Stimulated activated memory B cell treated with anti-CD40 and anti-IgM and Interleukin-4, amounts not matched to agents 10 μg/mL and 1 μg/mL and 100 μg/mL, for 72 hours (primary cell): Measurements from ENCODE around the gene TMEM151B.
A peak's percentile ranks its signal among the peaks of the same experiment; 100 is the strongest.

ENCODE experiments used
- ATAC-seq: fragments of 150-1000 bp; cut with Tn5 transposase; 2 replicates; pipeline ENCODE4 v1.10.0; 2021
- H3K27ac Mint-ChIP-seq: one replicate; pipeline ENCODE4 v1.8.0; 2022; ENCODE audit warnings: mild to moderate bottlenecking, mixed read lengths
- H3K27me3 Mint-ChIP-seq: one replicate; pipeline ENCODE4 v1.8.0; 2022; ENCODE audit warnings: mixed read lengths
- H3K36me3 Mint-ChIP-seq: one replicate; pipeline ENCODE4 v1.8.0; 2022; ENCODE audit warnings: mixed read lengths
- H3K4me1 Mint-ChIP-seq: one replicate; pipeline ENCODE4 v1.8.0; 2022; ENCODE audit warnings: mixed read lengths
- H3K4me3 Mint-ChIP-seq: one replicate; pipeline ENCODE4 v1.8.0; 2022; ENCODE audit warnings: mild to moderate bottlenecking, moderate library complexity, mixed read lengths
- H3K9me3 Mint-ChIP-seq: one replicate; pipeline ENCODE4 v1.8.0; 2022; ENCODE audit warnings: mixed read lengths

Gene TMEM151B

GRCh38 chr6:44294832-44295791 is 24.9 kb downstream of the TMEM151B start:
- Mint-ChIP-seq H3K27ac (no peak overlapping the region), H3K9me3 (no peaks in the 10 kb centered on the region), H3K36me3 (peaks cover 10% of the 10 kb centered on the region), H3K4me1 (peaks cover 18% of the 10 kb centered on the region), H3K4me3 (no peak overlapping the region), H3K27me3 (peaks cover 92% of the 10 kb centered on the region)
- ATAC-seq, result no peak

- peaks cover 69% of the 10 kb centered on the region for H3K27me3 Mint-ChIP-seq
- H3K27ac Mint-ChIP-seq, result no peak overlapping the region
- peaks cover 18% of the 10 kb centered on the region for H3K4me1 Mint-ChIP-seq
- peak; percentile 71 for ATAC-seq
- H3K36me3 Mint-ChIP-seq, result peaks cover 32% of the 10 kb centered on the region
- H3K9me3 Mint-ChIP-seq, result no peaks in the 10 kb centered on the region
- peak overlapping the region; percentile 55 for H3K4me3 Mint-ChIP-seq
Measured at GRCh38 chr6:44297063-44298038, 27.1 kb downstream of the TMEM151B start.

GRCh38 chr6:44298055-44298803 is 28.0 kb downstream of the TMEM151B start:
- Mint-ChIP-seq H3K27me3 (peaks cover 60% of the 10 kb centered on the region), H3K36me3 (peaks cover 41% of the 10 kb centered on the region), H3K27ac (no peak overlapping the region), H3K9me3 (no peaks in the 10 kb centered on the region), H3K4me3 (peak overlapping the region; percentile 55), H3K4me1 (peaks cover 18% of the 10 kb centered on the region)
- no peak for ATAC-seq

GRCh38 chr6:44298864-44299263 is 28.6 kb downstream of the TMEM151B start:
- no peaks in the 10 kb centered on the region for H3K9me3 Mint-ChIP-seq
- H3K36me3 Mint-ChIP-seq, result peaks cover 47% of the 10 kb centered on the region
- H3K27me3 Mint-ChIP-seq, result peaks cover 54% of the 10 kb centered on the region
- ATAC-seq, result no peak
- H3K4me1 Mint-ChIP-seq, result peaks cover 18% of the 10 kb centered on the region
- H3K27ac Mint-ChIP-seq, result no peak overlapping the region
- no peak overlapping the region for H3K4me3 Mint-ChIP-seq

- Mint-ChIP-seq H3K9me3 (no peaks in the 10 kb centered on the region), H3K27ac (no peak overlapping the region), H3K36me3 (peaks cover 62% of the 10 kb centered on the region), H3K27me3 (peaks cover 39% of the 10 kb centered on the region), H3K4me3 (no peak overlapping the region), H3K4me1 (peaks cover 18% of the 10 kb centered on the region)
- no peak for ATAC-seq
Measured at GRCh38 chr6:44300292-44300823, 30.1 kb downstream of the TMEM151B start.

GRCh38 chr6:44301106-44301505 is 30.9 kb downstream of the TMEM151B start:
- peaks cover 18% of the 10 kb centered on the region for H3K4me1 Mint-ChIP-seq
- peaks cover 32% of the 10 kb centered on the region for H3K27me3 Mint-ChIP-seq
- no peak overlapping the region for H3K4me3 Mint-ChIP-seq
- peaks cover 70% of the 10 kb centered on the region for H3K36me3 Mint-ChIP-seq
- ATAC-seq, result no peak
- H3K9me3 Mint-ChIP-seq, result no peaks in the 10 kb centered on the region
- H3K27ac Mint-ChIP-seq, result no peak overlapping the region

GRCh38 chr6:44301782-44302564 is 31.7 kb downstream of the TMEM151B start:
- Mint-ChIP-seq H3K27ac (no peak overlapping the region), H3K9me3 (no peaks in the 10 kb centered on the region), H3K4me3 (no peak overlapping the region), H3K4me1 (peaks cover 11% of the 10 kb centered on the region), H3K36me3 (peaks cover 75% of the 10 kb centered on the region), H3K27me3 (peaks cover 23% of the 10 kb centered on the region)
- no peak for ATAC-seq

- Mint-ChIP-seq H3K4me1 (peaks cover 5% of the 10 kb centered on the region), H3K27ac (no peak overlapping the region), H3K27me3 (peaks cover 15% of the 10 kb centered on the region), H3K4me3 (no peak overlapping the region), H3K36me3 (peaks cover 82% of the 10 kb centered on the region), H3K9me3 (no peaks in the 10 kb centered on the region)
- no peak for ATAC-seq
Measured at GRCh38 chr6:44302856-44303255, 32.6 kb downstream of the TMEM151B start.

GRCh38 chr6:44303842-44304241 is 33.6 kb downstream of the TMEM151B start:
- Mint-ChIP-seq H3K36me3 (peaks cover 91% of the 10 kb centered on the region), H3K4me1 (no peaks in the 10 kb centered on the region), H3K4me3 (no peak overlapping the region), H3K27ac (no peak overlapping the region), H3K27me3 (peaks cover 5% of the 10 kb centered on the region), H3K9me3 (no peaks in the 10 kb centered on the region)
- ATAC-seq, result no peak

GRCh38 chr6:44304282-44305199 is 34.3 kb downstream of the TMEM151B start:
- peak; percentile 59 for ATAC-seq
- no peaks in the 10 kb centered on the region for H3K27me3 Mint-ChIP-seq
- H3K9me3 Mint-ChIP-seq, result no peaks in the 10 kb centered on the region
- peaks cover 90% of the 10 kb centered on the region for H3K36me3 Mint-ChIP-seq
- no peak overlapping the region for H3K27ac Mint-ChIP-seq
- no peaks in the 10 kb centered on the region for H3K4me1 Mint-ChIP-seq
- H3K4me3 Mint-ChIP-seq, result no peak overlapping the region

- H3K27me3 Mint-ChIP-seq, result no peaks in the 10 kb centered on the region
- H3K4me3 Mint-ChIP-seq, result no peak overlapping the region
- ATAC-seq, result no peak
- H3K36me3 Mint-ChIP-seq, result peaks cover 92% of the 10 kb centered on the region
- H3K9me3 Mint-ChIP-seq, result no peaks in the 10 kb centered on the region
- H3K4me1 Mint-ChIP-seq, result no peaks in the 10 kb centered on the region
- peak overlapping the region; percentile 21 for H3K27ac Mint-ChIP-seq
Measured at GRCh38 chr6:44305200-44305725, 35.0 kb downstream of the TMEM151B start.

- Mint-ChIP-seq H3K4me1 (peaks cover 2% of the 10 kb centered on the region), H3K27ac (no peak overlapping the region), H3K36me3 (peaks cover 81% of the 10 kb centered on the region), H3K9me3 (no peaks in the 10 kb centered on the region), H3K27me3 (no peaks in the 10 kb centered on the region), H3K4me3 (no peak overlapping the region)
- no peak for ATAC-seq
Measured at GRCh38 chr6:44306710-44307109, 36.5 kb downstream of the TMEM151B start.

GRCh38 chr6:44307217-44307616 is 37.0 kb downstream of the TMEM151B start:
- no peak for ATAC-seq

More at GRCh38 chr6:44307217-44307616, 37.0 kb downstream of the TMEM151B start:
- no peak overlapping the region for H3K27ac Mint-ChIP-seq
- H3K27me3 Mint-ChIP-seq, result no peaks in the 10 kb centered on the region
- H3K36me3 Mint-ChIP-seq, result peaks cover 76% of the 10 kb centered on the region
- H3K9me3 Mint-ChIP-seq, result no peaks in the 10 kb centered on the region
- H3K4me3 Mint-ChIP-seq, result no peak overlapping the region
- H3K4me1 Mint-ChIP-seq, result peaks cover 7% of the 10 kb centered on the region
